ENCODE results near the gene COL8A1.

DNA sequence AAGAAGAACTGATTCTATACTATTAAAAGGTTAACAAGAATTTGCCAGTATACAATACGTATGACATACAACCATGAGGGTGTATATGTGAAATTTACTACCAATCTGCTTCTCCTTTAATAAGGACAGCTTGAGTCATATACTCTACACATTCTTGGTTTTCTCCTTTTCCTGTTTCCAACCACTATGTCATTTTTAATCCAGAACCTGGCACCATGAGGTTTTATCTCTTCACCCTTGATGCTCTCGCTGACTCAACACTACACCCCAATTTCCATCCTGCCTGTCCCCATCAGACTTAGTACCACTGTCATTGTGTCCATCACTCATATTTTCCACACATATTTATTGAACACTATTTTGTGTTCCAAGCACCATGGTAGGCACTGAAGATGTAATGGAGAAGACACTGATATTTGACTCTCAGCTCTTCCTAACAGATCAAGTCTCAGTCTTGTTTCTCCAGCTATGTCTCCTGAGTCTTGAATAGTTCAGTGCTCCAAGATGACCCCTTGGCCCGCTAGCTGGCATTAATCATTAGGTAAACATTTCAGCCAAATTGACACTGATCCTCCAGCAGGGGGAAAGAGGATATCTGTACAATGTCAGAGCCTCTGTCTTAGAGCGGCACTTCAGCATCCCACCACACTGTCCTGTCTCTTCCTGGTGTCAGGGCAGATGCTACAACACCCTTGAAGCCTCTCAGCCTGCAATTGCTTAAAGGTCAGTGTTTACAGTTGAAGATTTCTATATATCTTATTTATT is 11.2 kb upstream of the COL8A1 start:
- TF ChIP-seq, protein P1, sequence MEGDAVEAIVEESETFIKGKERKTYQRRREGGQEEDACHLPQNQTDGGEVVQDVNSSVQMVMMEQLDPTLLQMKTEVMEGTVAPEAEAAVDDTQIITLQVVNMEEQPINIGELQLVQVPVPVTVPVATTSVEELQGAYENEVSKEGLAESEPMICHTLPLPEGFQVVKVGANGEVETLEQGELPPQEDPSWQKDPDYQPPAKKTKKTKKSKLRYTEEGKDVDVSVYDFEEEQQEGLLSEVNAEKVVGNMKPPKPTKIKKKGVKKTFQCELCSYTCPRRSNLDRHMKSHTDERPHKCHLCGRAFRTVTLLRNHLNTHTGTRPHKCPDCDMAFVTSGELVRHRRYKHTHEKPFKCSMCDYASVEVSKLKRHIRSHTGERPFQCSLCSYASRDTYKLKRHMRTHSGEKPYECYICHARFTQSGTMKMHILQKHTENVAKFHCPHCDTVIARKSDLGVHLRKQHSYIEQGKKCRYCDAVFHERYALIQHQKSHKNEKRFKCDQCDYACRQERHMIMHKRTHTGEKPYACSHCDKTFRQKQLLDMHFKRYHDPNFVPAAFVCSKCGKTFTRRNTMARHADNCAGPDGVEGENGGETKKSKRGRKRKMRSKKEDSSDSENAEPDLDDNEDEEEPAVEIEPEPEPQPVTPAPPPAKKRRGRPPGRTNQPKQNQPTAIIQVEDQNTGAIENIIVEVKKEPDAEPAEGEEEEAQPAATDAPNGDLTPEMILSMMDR (IDR thresholded peaks at IDR 0.05) = no peak
- TF ChIP-seq EZH2 (IDR thresholded peaks at IDR 0.05; ENCODE audit: borderline replicate concordance, insufficient read depth, low read depth, low read length, poor library complexity, severe bottlenecking) = no peak
